Measurements from ENCODE around the gene MTMR2.
A peak's percentile ranks its signal among the peaks of the same experiment; 100 is the strongest.

- TF ChIP-seq EZH2 (IDR thresholded peaks at IDR 0.05; ENCODE audit: insufficient read depth, low read length) (no peak), CTCF (IDR thresholded peaks at IDR 0.05; ENCODE audit: insufficient read depth, low read depth, low read length) (peak; percentile 23)
These were observed 134.9 kb downstream of the MTMR2 start for GRCh38 chr11:95788921-95789505.
